GM13976 (cell line): Measurements from ENCODE around the gene FGFR2.
"Not testable (repeated sequence)": the region's sequence is repeated elsewhere in the genome, so short reads cannot be mapped to it uniquely, and the experiment has no call there.

Experiments
- DNase-seq: peaks from one replicate; pipeline ENCODE4 v3.0.0; 2012; ENCODE audit warnings: low spot score
- in situ Hi-C: fragments of 300-500 bp; cut with MboI; formaldehyde crosslinking; loops from one replicate; pipeline ENCODE4 v1.12.0; 2022; ENCODE audit warnings: low sequenced_read_pairs, mixed read lengths, inconsistent platforms; ENCODE audit not compliant: unreplicated experiment
- TF ChIP-seq, protein P1 (sequence below): IDR thresholded peaks from 2 replicates; pipeline ENCODE4 v1.5.1; 2012; ENCODE audit warnings: borderline replicate concordance, mild to moderate bottlenecking; ENCODE audit not compliant: insufficient read depth; ENCODE audit errors: extremely low read depth, missing control alignments, control extremely low read depth

FGFR2 gene

GRCh38 chr10:121525251-121526134 is 72.8 kb downstream of the FGFR2 start:
- DNase-seq, result no peak
- TF ChIP-seq, protein P1, sequence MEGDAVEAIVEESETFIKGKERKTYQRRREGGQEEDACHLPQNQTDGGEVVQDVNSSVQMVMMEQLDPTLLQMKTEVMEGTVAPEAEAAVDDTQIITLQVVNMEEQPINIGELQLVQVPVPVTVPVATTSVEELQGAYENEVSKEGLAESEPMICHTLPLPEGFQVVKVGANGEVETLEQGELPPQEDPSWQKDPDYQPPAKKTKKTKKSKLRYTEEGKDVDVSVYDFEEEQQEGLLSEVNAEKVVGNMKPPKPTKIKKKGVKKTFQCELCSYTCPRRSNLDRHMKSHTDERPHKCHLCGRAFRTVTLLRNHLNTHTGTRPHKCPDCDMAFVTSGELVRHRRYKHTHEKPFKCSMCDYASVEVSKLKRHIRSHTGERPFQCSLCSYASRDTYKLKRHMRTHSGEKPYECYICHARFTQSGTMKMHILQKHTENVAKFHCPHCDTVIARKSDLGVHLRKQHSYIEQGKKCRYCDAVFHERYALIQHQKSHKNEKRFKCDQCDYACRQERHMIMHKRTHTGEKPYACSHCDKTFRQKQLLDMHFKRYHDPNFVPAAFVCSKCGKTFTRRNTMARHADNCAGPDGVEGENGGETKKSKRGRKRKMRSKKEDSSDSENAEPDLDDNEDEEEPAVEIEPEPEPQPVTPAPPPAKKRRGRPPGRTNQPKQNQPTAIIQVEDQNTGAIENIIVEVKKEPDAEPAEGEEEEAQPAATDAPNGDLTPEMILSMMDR, result no peak
- in situ Hi-C loops, result no loop called here

DNA sequence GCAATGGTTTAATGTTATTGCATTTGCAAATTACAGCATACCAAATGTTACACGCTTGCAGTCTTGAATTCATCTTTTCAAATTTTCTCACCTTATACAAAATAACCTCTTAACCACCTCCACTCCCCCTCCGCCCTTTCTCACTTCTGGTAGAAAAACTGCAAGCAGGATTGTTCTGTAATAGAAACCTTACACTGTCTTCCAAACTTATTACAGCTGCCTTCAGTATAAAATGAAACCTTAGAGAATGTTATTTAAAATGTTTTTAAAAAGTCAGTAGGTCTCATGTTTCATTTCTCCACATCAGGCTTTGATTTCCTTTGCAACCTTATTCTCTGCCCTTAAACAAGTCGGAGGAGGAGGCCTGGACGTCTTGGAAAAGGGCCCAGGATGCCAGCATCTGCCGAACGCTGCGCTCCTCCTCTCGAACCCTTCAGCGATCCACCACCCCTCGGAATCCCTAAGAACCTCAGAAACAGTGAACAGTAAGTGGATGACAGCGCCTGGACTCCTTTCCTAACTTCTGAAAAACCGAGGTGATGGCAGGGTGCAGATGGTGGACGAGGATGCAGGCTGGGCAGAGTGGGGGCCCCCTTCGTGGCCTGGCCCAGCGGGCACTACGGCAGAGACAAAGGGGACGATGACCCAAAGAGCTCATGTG is 74.0 kb downstream of the FGFR2 start:
- TF ChIP-seq, protein P1, result no peak
- in situ Hi-C loops, result no loop called here

GRCh38 chr10:121522831-121523230 is 75.4 kb downstream of the FGFR2 start:
- TF ChIP-seq, protein P1, result no peak
- DNase-seq, result no peak
- in situ Hi-C loops, result no loop called here

More for the DNA sequence above, 74.0 kb downstream of the FGFR2 start:
- no peak for DNase-seq

- in situ Hi-C loops, result no loop called here
- no peak for DNase-seq
- TF ChIP-seq, protein P1, result no peak
These were observed 76.3 kb downstream of the FGFR2 start for GRCh38 chr10:121521794-121522556.

DNA sequence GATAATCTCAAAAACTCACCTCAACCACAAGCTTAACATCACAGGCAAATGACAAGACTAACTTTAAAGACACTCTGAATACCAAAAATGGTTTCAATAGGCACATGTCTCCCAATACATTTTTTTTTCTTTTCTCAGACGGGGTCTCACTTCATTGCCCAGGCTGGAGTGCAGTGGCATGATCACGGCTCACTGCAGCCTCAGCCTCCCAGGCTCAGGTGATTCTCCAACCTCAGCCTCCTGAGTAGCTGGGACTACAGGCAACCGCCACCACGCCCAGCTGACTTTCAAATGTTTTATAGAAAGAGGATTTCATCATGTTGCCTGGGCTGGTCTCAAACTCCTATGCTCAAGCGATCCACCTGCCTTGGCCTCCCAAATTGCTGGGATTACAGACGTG is 77.7 kb downstream of the FGFR2 start:
- DNase-seq, in situ Hi-C loops: not testable (repeated sequence)

DNA sequence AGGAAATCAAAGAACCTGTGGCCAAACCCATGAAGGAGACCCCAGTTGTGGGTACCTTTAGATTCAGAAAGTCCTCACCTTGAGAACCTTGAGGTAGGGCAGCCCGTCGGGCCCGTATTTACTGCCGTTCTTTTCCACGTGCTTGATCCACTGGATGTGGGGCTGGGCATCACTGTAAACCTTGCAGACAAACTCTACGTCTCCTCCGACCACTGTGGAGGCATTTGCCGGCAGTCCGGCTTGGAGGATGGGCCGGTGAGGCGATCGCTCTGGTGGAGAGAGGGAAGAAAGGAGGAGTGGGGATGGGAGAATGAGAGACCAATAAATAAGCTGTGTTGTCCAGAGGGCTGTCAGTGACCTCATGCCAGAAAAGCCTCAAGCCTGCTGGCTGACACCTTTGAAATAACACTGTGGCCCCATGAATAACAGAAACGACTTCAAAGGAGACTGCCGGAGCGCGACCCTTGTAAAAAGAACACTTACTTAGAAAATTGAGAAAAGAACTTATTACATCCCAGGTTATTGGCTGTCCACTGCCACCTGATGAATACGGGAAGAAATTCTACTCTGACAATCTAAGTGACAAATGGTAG is 78.2 kb downstream of the FGFR2 start:
- no peak for DNase-seq
- in situ Hi-C loops, result no loop called here
- TF ChIP-seq, protein P1, result no peak
